ENCODE data around the gene IRF2BPL.

Gene IRF2BPL

GRCh38 chr14:77037938-77038568, 9.5 kb upstream of the IRF2BPL start:
- in situ Hi-C loops (cut with MboI; ENCODE audit: low pct_unique_long_range_greater_than_20kb, low sequenced_read_pairs) = no loop called here
- DNase-seq = peak; percentile 38

- DNase-seq = no peak
- in situ Hi-C loops (cut with MboI; ENCODE audit: low pct_unique_long_range_greater_than_20kb, low sequenced_read_pairs) = no loop called here
Measured at GRCh38 chr14:77037215-77037937, 8.9 kb upstream of the IRF2BPL start.

GRCh38 chr14:77036484-77037214, 8.1 kb upstream of the IRF2BPL start:
- in situ Hi-C loops (cut with MboI; ENCODE audit: low pct_unique_long_range_greater_than_20kb, low sequenced_read_pairs) = no loop called here
- no peak for DNase-seq

- in situ Hi-C loops (cut with MboI; ENCODE audit: low pct_unique_long_range_greater_than_20kb, low sequenced_read_pairs) = no loop called here
- no peak for DNase-seq
Measured at GRCh38 chr14:77035267-77035666, 6.8 kb upstream of the IRF2BPL start.

GRCh38 chr14:77033622-77034589, 5.4 kb upstream of the IRF2BPL start:
- in situ Hi-C loops (cut with MboI; ENCODE audit: low pct_unique_long_range_greater_than_20kb, low sequenced_read_pairs) = no loop called here
- DNase-seq = peak; percentile 69

- DNase-seq = peak; percentile 95
- in situ Hi-C loops (cut with MboI; ENCODE audit: low pct_unique_long_range_greater_than_20kb, low sequenced_read_pairs) = no loop called here
Measured at GRCh38 chr14:77032844-77033621, 4.5 kb upstream of the IRF2BPL start.

- no peak for DNase-seq
- in situ Hi-C loops (cut with MboI; ENCODE audit: low pct_unique_long_range_greater_than_20kb, low sequenced_read_pairs) = no loop called here
Measured at GRCh38 chr14:77032491-77032843, 4.0 kb upstream of the IRF2BPL start.

- in situ Hi-C loops (cut with MboI; ENCODE audit: low pct_unique_long_range_greater_than_20kb, low sequenced_read_pairs) = no loop called here
- DNase-seq = no peak
Measured at GRCh38 chr14:77031759-77032490, 3.4 kb upstream of the IRF2BPL start.

- peak; percentile 58 for DNase-seq
- in situ Hi-C loops (cut with MboI; ENCODE audit: low pct_unique_long_range_greater_than_20kb, low sequenced_read_pairs) = no loop called here
Measured at GRCh38 chr14:77027538-77028383, 747 bp downstream of the IRF2BPL start.

- DNase-seq = peak; percentile 49
- in situ Hi-C loops (cut with MboI; ENCODE audit: low pct_unique_long_range_greater_than_20kb, low sequenced_read_pairs) = no loop called here
Measured at GRCh38 chr14:77026930-77027537, 1.5 kb downstream of the IRF2BPL start.

GRCh38 chr14:77026166-77026929, 2.2 kb downstream of the IRF2BPL start:
- in situ Hi-C loops (cut with MboI; ENCODE audit: low pct_unique_long_range_greater_than_20kb, low sequenced_read_pairs) = no loop called here
- DNase-seq = no peak

- no peak for DNase-seq
- in situ Hi-C loops (cut with MboI; ENCODE audit: low pct_unique_long_range_greater_than_20kb, low sequenced_read_pairs) = no loop called here
Measured at GRCh38 chr14:77025744-77026165, 2.8 kb downstream of the IRF2BPL start.

- no peak for DNase-seq
- in situ Hi-C loops (cut with MboI; ENCODE audit: low pct_unique_long_range_greater_than_20kb, low sequenced_read_pairs) = no loop called here
Measured at GRCh38 chr14:77024171-77024691, 4.3 kb downstream of the IRF2BPL start.

- in situ Hi-C loops (cut with MboI; ENCODE audit: low pct_unique_long_range_greater_than_20kb, low sequenced_read_pairs) = no loop called here
- DNase-seq = no peak
Measured at GRCh38 chr14:77023001-77023996, 5.2 kb downstream of the IRF2BPL start.
